Common myeloid progenitor, CD34-positive (primary cell): ENCODE measurements around the gene HMGXB3.

Experiments used
- CTCF ChIA-PET: fragments of 350-600 bp; sonication (Branson Sonifier 250); formaldehyde crosslinking; loops from one replicate; lab custom pipeline; 2021; ENCODE audit warnings: antibody characterized with exemption; lab: Charles Lee
- POLR2A ChIA-PET: fragments of 350-600 bp; sonication (Branson Sonifier 250); formaldehyde crosslinking; loops from one replicate; lab custom pipeline; 2021; ENCODE audit warnings: antibody characterized with exemption; lab: Charles Lee
- DNase-seq, 3 donors: peaks; one replicate each; pipeline versions ENCODE4 v3.0.0 to v3.0.0-alpha.2; 2013
- H3K27ac ChIP-seq, 2 experiments: 1 replicate in 1 of 2; 2 replicates in 1 of 2; pipeline ENCODE4 v1.7.0; 2013; ENCODE audit warnings: inconsistent platforms in 2 of 2, low read length in 2 of 2, mild to moderate bottlenecking in 2 of 2, low read depth in 1 of 2, moderate library complexity in 1 of 2; ENCODE audit not compliant: severe bottlenecking in 2 of 2, insufficient read depth in 1 of 2, poor library complexity in 1 of 2
- H3K27me3 ChIP-seq, 5 experiments: replicated peaks in 2 of 5; 1 replicate in 3 of 5; 2 replicates in 2 of 5; pipeline versions ENCODE4 v1.6.1 to v1.7.0; 2013; ENCODE audit warnings: low read length in 4 of 5, mild to moderate bottlenecking in 2 of 5, moderate library complexity in 2 of 5, inconsistent platforms in 1 of 5; ENCODE audit not compliant: insufficient read depth in 5 of 5, control insufficient read depth in 4 of 5
- H3K36me3 ChIP-seq, 4 experiments: 1 replicate in 2 of 4; 2 replicates in 2 of 4; pipeline versions ENCODE4 v1.6.1 to v1.7.0; 2013; ENCODE audit warnings: low read length in 3 of 4, control low read depth in 1 of 4, mild to moderate bottlenecking in 1 of 4; ENCODE audit not compliant: control insufficient read depth in 4 of 4, insufficient read depth in 4 of 4
- H3K4me1 ChIP-seq, 4 experiments: 1 replicate in 3 of 4; 2 replicates in 1 of 4; pipeline versions ENCODE4 v1.6.1 to v1.7.1; 2013; ENCODE audit warnings: low read length in 3 of 4, mild to moderate bottlenecking in 3 of 4, control low read depth in 1 of 4, inconsistent platforms in 1 of 4, moderate library complexity in 1 of 4; ENCODE audit not compliant: control insufficient read depth in 4 of 4, insufficient read depth in 4 of 4; ENCODE audit errors: control extremely low read depth in 1 of 4
- H3K4me3 ChIP-seq, 7 experiments: 1 replicate in 4 of 7; 2 replicates in 3 of 7; pipeline versions ENCODE4 v1.5.1 to v1.7.0; 2013; ENCODE audit warnings: mild to moderate bottlenecking in 7 of 7, low read length in 6 of 7, moderate library complexity in 6 of 7, inconsistent platforms in 2 of 7, low read depth in 2 of 7, control low read depth in 1 of 7; ENCODE audit not compliant: insufficient read depth in 4 of 7, control insufficient read depth in 1 of 7; ENCODE audit errors: extremely low read depth in 1 of 7
- H3K9me3 ChIP-seq, 5 experiments: 1 replicate in 4 of 5; 2 replicates in 1 of 5; pipeline versions ENCODE4 v1.6.1 to v1.7.1; 2013; ENCODE audit warnings: low read length in 4 of 5, mild to moderate bottlenecking in 2 of 5, inconsistent platforms in 1 of 5, low read depth in 1 of 5, moderate library complexity in 1 of 5; ENCODE audit not compliant: control insufficient read depth in 4 of 5, insufficient read depth in 2 of 5; ENCODE audit errors: control extremely low read depth in 1 of 5
- WGBS: methylation state at CpG from one replicate; pipeline ENCODE4 v1.1.5; 2013; ENCODE audit not compliant: insufficient coverage; 5-methylcytosine and 5-hydroxymethylcytosine counted together

HMGXB3 gene

GRCh38 chr5:149962601-149963300 lies 37.8 kb upstream of the HMGXB3 start:
- ChIA-PET CTCF (interaction anchor here (0.7 to 16.1 kb wide), 20 partner anchors 9 to 330 kb away, joined by 3 to 305 read pairs (median 5); partner anchors contain the start of genes HMGXB3 and TIGD6), POLR2A (no interaction called here)
- no peak for DNase-seq
- H3K4me3 ChIP-seq = no peak overlapping the region
- peaks cover 0 to 3% (median under 1%) of the 10 kb centered on the region in 4 experiments for H3K36me3 ChIP-seq
- H3K27me3 ChIP-seq = no peaks in the 10 kb centered on the region
- peaks cover 0 to 23% (median 22%) of the 10 kb centered on the region in 4 experiments for H3K4me1 ChIP-seq
- no peaks in the 10 kb centered on the region for H3K9me3 ChIP-seq
- 96% methylated on average over 3 of the region's 5 CpGs for WGBS
- no peak overlapping the region for H3K27ac ChIP-seq

GRCh38 chr5:149963729-149964128 lies 36.8 kb upstream of the HMGXB3 start:
- ChIA-PET POLR2A (no interaction called here), CTCF (interaction anchor here (1.2 to 16.1 kb wide), 4 partner anchors 27 to 126 kb away, joined by 3 to 305 read pairs (median 6); no protein-coding TSS in a partner anchor)
- Histone ChIP-seq H3K4me3 (no peak overlapping the region), H3K36me3 (peaks cover 0 to 3% (median under 1%) of the 10 kb centered on the region in 4 experiments), H3K4me1 (peaks cover 0 to 23% (median 22%) of the 10 kb centered on the region in 4 experiments), H3K9me3 (no peaks in the 10 kb centered on the region), H3K27ac (no peak overlapping the region), H3K27me3 (no peaks in the 10 kb centered on the region)
- 100% methylated on average over 3 of the region's 3 CpGs for WGBS
- no peak for DNase-seq

DNA sequence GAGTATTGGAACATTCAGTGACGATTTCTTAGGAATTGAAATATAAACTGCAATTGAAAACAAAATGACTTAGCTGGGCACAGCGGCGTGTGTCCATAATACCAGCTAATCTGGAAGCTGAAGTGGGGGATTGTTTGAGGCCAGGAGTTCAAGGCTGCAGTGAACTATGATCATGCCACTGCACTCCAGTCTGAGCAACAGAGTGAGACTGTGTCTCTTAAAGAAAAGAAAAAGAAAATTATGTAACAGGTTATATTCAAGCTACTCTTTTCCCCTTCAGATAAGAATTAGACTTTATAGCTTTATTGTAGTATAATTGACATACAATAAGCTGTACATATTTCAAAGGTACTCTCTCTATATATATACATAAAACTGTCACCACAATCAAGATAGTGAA lies 33.6 kb upstream of the HMGXB3 start:
- Histone ChIP-seq H3K9me3 (no peaks in the 10 kb centered on the region), H3K36me3 (peaks cover 0 to 3% (median under 1%) of the 10 kb centered on the region in 4 experiments), H3K4me1 (no peaks in the 10 kb centered on the region), H3K27me3 (no peaks in the 10 kb centered on the region), H3K27ac (no peak overlapping the region), H3K4me3 (no peak overlapping the region)
- DNase-seq = no peak
- 97% methylated on average over 3 of the region's 3 CpGs for WGBS
- ChIA-PET POLR2A (no interaction called here), CTCF (interaction anchor here (0.6 to 16.1 kb wide), 6 partner anchors 9 to 300 kb away, joined by 3 to 305 read pairs (median 6); no protein-coding TSS in a partner anchor)

GRCh38 chr5:149969181-149969930 lies 31.2 kb upstream of the HMGXB3 start:
- 100% methylated on average over 1 of the region's 4 CpGs for WGBS
- Histone ChIP-seq H3K4me3 (no peak overlapping the region), H3K27ac (no peak overlapping the region), H3K9me3 (no peaks in the 10 kb centered on the region), H3K27me3 (no peaks in the 10 kb centered on the region), H3K4me1 (no peaks in the 10 kb centered on the region), H3K36me3 (peaks cover 0 to 2% (median 0%) of the 10 kb centered on the region in 4 experiments)
- ChIA-PET POLR2A (no interaction called here), CTCF (interaction anchor here (1.0 to 16.1 kb wide), 3 partner anchors 21 to 132 kb away, joined by 4 to 305 read pairs (median 5); no protein-coding TSS in a partner anchor)
- no peak for DNase-seq

DNA sequence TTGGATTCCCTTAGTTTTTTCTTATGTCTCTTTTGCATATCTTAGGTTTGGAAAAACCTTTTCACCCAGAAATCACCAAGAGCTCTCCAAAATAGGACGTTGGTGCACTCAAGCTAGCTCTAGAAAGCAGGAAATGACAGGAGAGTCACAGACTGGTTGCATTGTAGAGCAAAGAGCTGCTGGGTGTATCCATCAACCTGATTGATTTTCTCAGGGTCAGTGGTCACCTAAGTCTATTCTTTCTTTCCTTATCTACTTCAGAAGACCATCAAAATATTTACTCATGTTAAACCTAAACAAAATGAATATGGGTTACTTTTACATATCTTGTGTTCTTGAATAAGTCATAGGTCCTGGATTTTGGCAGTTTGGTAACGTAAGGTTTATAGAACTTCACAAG lies 25.1 kb upstream of the HMGXB3 start:
- no peaks in the 10 kb centered on the region for H3K27me3 ChIP-seq
- 67% methylated on average over 1 of the region's 2 CpGs for WGBS
- H3K36me3 ChIP-seq = peaks cover 3 to 15% (median 9%) of the 10 kb centered on the region in 4 experiments
- H3K4me1 ChIP-seq = peaks cover 0 to 2% (median 0%) of the 10 kb centered on the region in 4 experiments
- H3K9me3 ChIP-seq = no peaks in the 10 kb centered on the region
- POLR2A ChIA-PET = no interaction called here
- no peak overlapping the region for H3K4me3 ChIP-seq
- CTCF ChIA-PET = interaction anchor here (0.7 to 1.3 kb wide), 3 partner anchors 13 to 400 kb away, joined by 3 to 4 read pairs (median 3); no protein-coding TSS in a partner anchor
- DNase-seq = no peak
- H3K27ac ChIP-seq = no peak overlapping the region

DNA sequence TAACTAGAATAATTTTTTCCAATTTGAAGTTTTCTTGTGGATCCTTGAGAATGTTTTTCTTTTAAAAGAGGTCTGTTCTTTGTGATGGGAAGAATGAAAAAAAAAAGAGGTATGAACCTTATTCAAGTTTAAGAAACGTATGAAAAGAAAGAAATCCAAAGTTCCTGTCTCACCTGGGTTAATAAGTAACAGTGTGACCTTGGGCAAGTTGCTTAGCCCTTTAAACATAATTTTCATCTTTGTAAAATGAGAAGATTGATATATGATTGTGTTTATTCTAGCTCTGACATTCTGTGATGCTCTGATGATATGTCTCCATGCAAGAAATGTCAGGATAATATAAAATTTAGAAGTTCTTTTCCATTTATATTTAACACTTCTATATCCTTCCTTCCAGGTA lies 20.6 kb upstream of the HMGXB3 start:
- no peak for DNase-seq
- Histone ChIP-seq H3K4me3 (no peak overlapping the region), H3K4me1 (peaks cover 0 to 2% (median 0%) of the 10 kb centered on the region in 4 experiments), H3K27me3 (no peaks in the 10 kb centered on the region), H3K36me3 (peaks cover 3 to 32% (median 14%) of the 10 kb centered on the region in 4 experiments), H3K9me3 (no peaks in the 10 kb centered on the region), H3K27ac (no peak overlapping the region)
- CTCF ChIA-PET = interaction anchor here (1.6 to 3.7 kb wide), 3 partner anchors 11 to 151 kb away, joined by 4 to 18 read pairs (median 14); no protein-coding TSS in a partner anchor
- WGBS = no CpG with 5 or more reads among the region's 1 CpG
- POLR2A ChIA-PET = no interaction called here
